ENCODE results near the gene ANKLE2. TPM values are rescaled to one million over a fixed set of nuclear protein-coding genes. Genes with fewer than 3 reads are reported as not detected.

The ANKLE2 gene
- total RNA-seq, 1 donor from 2014 or later = 59.1 TPM

DNA sequence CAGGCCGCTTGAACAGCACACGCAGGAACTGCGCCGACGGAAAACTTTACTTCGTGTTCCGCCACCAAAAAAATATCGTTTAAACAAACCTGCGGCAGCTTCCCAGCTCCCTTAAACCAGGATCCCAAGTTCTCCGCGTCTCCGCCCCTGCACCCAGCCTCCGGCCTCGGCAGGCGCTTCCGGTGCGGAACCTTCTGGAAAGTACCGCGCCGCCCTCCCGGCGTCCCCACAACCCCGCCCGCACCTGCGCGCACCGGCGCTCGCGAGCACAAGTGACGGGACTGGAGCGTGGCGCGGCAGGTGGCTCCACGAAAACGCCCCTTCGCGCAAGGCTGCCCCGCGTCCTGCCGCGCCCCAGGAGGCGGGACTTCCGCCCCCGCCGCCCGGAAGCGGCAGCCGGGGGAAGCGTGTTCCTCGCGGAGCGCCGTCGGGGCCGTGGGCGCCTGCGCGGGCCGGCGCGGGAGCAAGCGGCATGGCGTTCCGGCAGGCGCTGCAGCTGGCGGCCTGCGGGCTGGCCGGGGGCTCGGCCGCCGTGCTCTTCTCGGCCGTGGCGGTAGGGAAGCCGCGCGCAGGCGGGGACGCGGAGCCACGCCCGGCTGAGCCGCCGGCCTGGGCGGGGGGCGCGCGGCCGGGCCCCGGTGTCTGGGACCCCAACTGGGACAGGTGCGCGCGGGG lies 51.1 kb downstream of the ANKLE2 start, which contains the start of gene PGAM5:
TSS of gene PGAM5 (plus strand) at position 438 of the 675 bp plus-strand sequence. CDS start at position 473, 35 bp downstream.
- Mint-ChIP-seq H3K9me3 (no peaks in the 10 kb centered on the region), H3K4me3 (peak within 1 kb of the TSS; percentile 93), H3K4me1 (peaks cover 11% of the 10 kb centered on the region), H3K27ac (peak within 1 kb of the TSS; percentile 73), H3K27me3 (ENCODE audit: insufficient read depth, low read depth) (peaks cover 13% of the 10 kb centered on the region), H3K36me3 (peaks cover 8% of the 10 kb centered on the region)
- DNase-seq (ENCODE audit: low spot score) = peak; percentile 87
- H3K36me3 ChIP-seq = no peaks in the 10 kb centered on the region
- H4K20me1 ChIP-seq (ENCODE audit: low read depth) = peaks cover 27% of the 10 kb centered on the region
- no peaks in the 10 kb centered on the region for H3K27me3 ChIP-seq
- peak within 1 kb of the TSS; percentile 68 for H2AFZ ChIP-seq (replicated peaks)
- peak within 1 kb of the TSS; percentile 6 for H3K27ac ChIP-seq
- H3K4me1 ChIP-seq = peaks cover 9% of the 10 kb centered on the region
- H3K4me3 ChIP-seq = peak within 1 kb of the TSS; percentile 90
- TF ChIP-seq EZH2phosphoT487 (IDR thresholded peaks at IDR 0.05) (no peak), EZH2 (IDR thresholded peaks at IDR 0.05) (no peak)
- TF ChIP-seq, protein P1, sequence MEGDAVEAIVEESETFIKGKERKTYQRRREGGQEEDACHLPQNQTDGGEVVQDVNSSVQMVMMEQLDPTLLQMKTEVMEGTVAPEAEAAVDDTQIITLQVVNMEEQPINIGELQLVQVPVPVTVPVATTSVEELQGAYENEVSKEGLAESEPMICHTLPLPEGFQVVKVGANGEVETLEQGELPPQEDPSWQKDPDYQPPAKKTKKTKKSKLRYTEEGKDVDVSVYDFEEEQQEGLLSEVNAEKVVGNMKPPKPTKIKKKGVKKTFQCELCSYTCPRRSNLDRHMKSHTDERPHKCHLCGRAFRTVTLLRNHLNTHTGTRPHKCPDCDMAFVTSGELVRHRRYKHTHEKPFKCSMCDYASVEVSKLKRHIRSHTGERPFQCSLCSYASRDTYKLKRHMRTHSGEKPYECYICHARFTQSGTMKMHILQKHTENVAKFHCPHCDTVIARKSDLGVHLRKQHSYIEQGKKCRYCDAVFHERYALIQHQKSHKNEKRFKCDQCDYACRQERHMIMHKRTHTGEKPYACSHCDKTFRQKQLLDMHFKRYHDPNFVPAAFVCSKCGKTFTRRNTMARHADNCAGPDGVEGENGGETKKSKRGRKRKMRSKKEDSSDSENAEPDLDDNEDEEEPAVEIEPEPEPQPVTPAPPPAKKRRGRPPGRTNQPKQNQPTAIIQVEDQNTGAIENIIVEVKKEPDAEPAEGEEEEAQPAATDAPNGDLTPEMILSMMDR (IDR thresholded peaks at IDR 0.05) = no peak
- no peaks in the 10 kb centered on the region for H3K9me3 ChIP-seq (ENCODE audit: low read depth)
- H3K4me2 ChIP-seq = peak within 1 kb of the TSS; percentile 83
- H3K9ac ChIP-seq = peak within 1 kb of the TSS; percentile 75
- H3K79me2 ChIP-seq (ENCODE audit: low read depth) = peaks cover 37% of the 10 kb centered on the region
- peaks cover 21% of the 10 kb centered on the region for H3F3A ChIP-seq (ENCODE audit: low read depth)

DNA sequence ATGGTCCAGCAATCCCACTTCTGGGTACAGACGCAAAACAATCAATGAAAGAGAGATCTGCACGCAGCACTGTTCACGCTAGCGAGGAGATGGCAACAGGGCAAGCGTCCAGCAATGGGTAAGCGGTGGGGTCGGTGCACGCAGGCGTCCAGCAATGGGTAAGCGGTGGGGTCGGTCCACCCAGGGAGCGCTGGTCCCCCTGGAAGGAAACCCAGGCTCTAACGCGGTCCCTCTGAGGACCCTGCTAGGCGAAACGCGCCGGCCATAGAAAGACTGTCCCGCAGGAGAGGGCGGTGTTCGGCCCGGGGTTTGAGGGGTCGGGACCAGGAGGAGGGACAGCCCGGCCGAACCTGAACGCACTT lies 51.6 kb downstream of the ANKLE2 start:
- Histone ChIP-seq H3K9me3 (ENCODE audit: low read depth) (no peaks in the 10 kb centered on the region), H3K27me3 (no peaks in the 10 kb centered on the region), H4K20me1 (ENCODE audit: low read depth) (peaks cover 27% of the 10 kb centered on the region), H3K9ac (no peak overlapping the region), H3K4me1 (peaks cover 9% of the 10 kb centered on the region), H2AFZ (replicated peaks) (peak overlapping the region; percentile 67), H3K36me3 (no peaks in the 10 kb centered on the region), H3K4me2 (peak overlapping the region; percentile 83), H3F3A (ENCODE audit: low read depth) (peaks cover 21% of the 10 kb centered on the region), H3K79me2 (ENCODE audit: low read depth) (peaks cover 37% of the 10 kb centered on the region), H3K4me3 (peak overlapping the region; percentile 90), H3K27ac (no peak overlapping the region)
- peaks cover 11% of the 10 kb centered on the region for H3K4me1 Mint-ChIP-seq
- peak; percentile 60 for DNase-seq (ENCODE audit: low spot score)
- H3K27me3 Mint-ChIP-seq (ENCODE audit: insufficient read depth, low read depth) = peaks cover 13% of the 10 kb centered on the region
- H3K4me3 Mint-ChIP-seq = peak overlapping the region; percentile 93
- H3K27ac Mint-ChIP-seq = peak overlapping the region; percentile 73
- no peaks in the 10 kb centered on the region for H3K9me3 Mint-ChIP-seq
- TF ChIP-seq, protein P1 (IDR thresholded peaks at IDR 0.05) = no peak
- TF ChIP-seq EZH2 (IDR thresholded peaks at IDR 0.05) (no peak), EZH2phosphoT487 (IDR thresholded peaks at IDR 0.05) (no peak)
- H3K36me3 Mint-ChIP-seq = peaks cover 8% of the 10 kb centered on the region

DNA sequence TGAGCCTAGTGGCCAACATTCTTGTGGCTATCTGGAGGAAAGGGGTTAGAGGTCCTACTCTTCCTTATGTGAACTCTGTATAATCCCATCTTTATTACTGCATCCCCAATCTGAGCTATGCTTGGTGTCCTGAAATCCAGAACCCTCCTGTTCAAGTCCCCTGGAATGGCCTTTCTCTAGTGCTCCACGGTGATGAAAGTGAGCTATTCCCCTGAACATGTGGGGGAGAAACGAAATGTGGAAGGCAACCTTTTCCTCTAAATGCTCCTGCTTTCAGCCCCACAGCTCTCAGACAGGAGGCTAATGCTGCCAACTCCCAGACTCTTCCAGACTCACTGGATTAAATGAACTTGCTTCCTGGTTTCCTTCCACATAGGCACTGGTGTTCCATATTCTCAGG lies 53.5 kb downstream of the ANKLE2 start:
- H3K27ac ChIP-seq = no peak overlapping the region
- no peaks in the 10 kb centered on the region for H3K9me3 Mint-ChIP-seq
- H3K4me3 ChIP-seq = no peak overlapping the region
- H3K27me3 ChIP-seq = no peaks in the 10 kb centered on the region
- peaks cover 8% of the 10 kb centered on the region for H3K36me3 Mint-ChIP-seq
- H2AFZ ChIP-seq (replicated peaks) = no peak overlapping the region
- no peak overlapping the region for H3K27ac Mint-ChIP-seq
- H3K9ac ChIP-seq = no peak overlapping the region
- DNase-seq (ENCODE audit: low spot score) = no peak
- no peak for TF ChIP-seq EZH2 (IDR thresholded peaks at IDR 0.05)
- TF ChIP-seq, protein P1 (IDR thresholded peaks at IDR 0.05) = no peak
- TF ChIP-seq EZH2phosphoT487 (IDR thresholded peaks at IDR 0.05) = no peak
- peaks cover 13% of the 10 kb centered on the region for H3K27me3 Mint-ChIP-seq (ENCODE audit: insufficient read depth, low read depth)
- H3K4me2 ChIP-seq = no peak overlapping the region
- H3K79me2 ChIP-seq (ENCODE audit: low read depth) = peaks cover 23% of the 10 kb centered on the region
- H3F3A ChIP-seq (ENCODE audit: low read depth) = peaks cover 21% of the 10 kb centered on the region
- peaks cover 19% of the 10 kb centered on the region for H4K20me1 ChIP-seq (ENCODE audit: low read depth)
- H3K9me3 ChIP-seq (ENCODE audit: low read depth) = no peaks in the 10 kb centered on the region
- H3K4me1 Mint-ChIP-seq = peaks cover 13% of the 10 kb centered on the region
- peaks cover 9% of the 10 kb centered on the region for H3K4me1 ChIP-seq
- peak overlapping the region; percentile 31 for H3K4me3 Mint-ChIP-seq
- H3K36me3 ChIP-seq = no peaks in the 10 kb centered on the region
